OCI-LY3 (cell line): ENCODE results near the gene CNTFR.

Experiments used
- H2AFZ ChIP-seq: fragments of 200-600, 300-600 bp; shearing (Covaris generic); 2 replicates; pipeline ENCODE4 v1.6.0; 2014; ENCODE audit warnings: antibody characterized with exemption, low read depth, low read length
- H3K27ac ChIP-seq: fragments of 200-600, 300-600 bp; sonication (generic); 2 replicates; pipeline ENCODE4 v1.5.1; 2014; ENCODE audit warnings: mild to moderate bottlenecking, low read length, moderate library complexity, mixed read lengths
- H3K27me3 ChIP-seq: fragments of 200-600, 300-600 bp; sonication (generic); 2 replicates; pipeline ENCODE4 v1.6.1; 2014; ENCODE audit warnings: low read depth, low read length, mixed read lengths
- H3K36me3 ChIP-seq: fragments of 200-600, 300-600 bp; sonication (generic); replicated peaks from 2 replicates; pipeline ENCODE3; 2014; ENCODE audit warnings: low read depth, low read length, mixed read lengths
- H3K4me1 ChIP-seq: fragments of 300-600, 200-600 bp; sonication (generic); 2 replicates; pipeline ENCODE4 v1.6.1; 2014; ENCODE audit warnings: low read length, mixed read lengths
- H3K4me2 ChIP-seq: fragments of 200-600, 300-600 bp; sonication (generic); 2 replicates; pipeline ENCODE4 v1.6.1; 2014; ENCODE audit warnings: low read length, mixed read lengths
- H3K4me3 ChIP-seq: fragments of 300-600, 200-600 bp; sonication (generic); 2 replicates; pipeline ENCODE4 v1.5.1; 2014; ENCODE audit warnings: antibody characterized with exemption, mild to moderate bottlenecking, low read length, moderate library complexity
- H3K79me2 ChIP-seq: fragments of 300-600, 200-600 bp; shearing (Covaris generic); 2 replicates; pipeline ENCODE4 v1.6.1; 2014; ENCODE audit warnings: mild to moderate bottlenecking, low read length, mixed read lengths
- H3K9ac ChIP-seq: fragments of 300-600, 200-600 bp; shearing (Covaris generic); 2 replicates; pipeline ENCODE4 v1.6.0; 2014; ENCODE audit warnings: mild to moderate bottlenecking, low read length, moderate library complexity
- H3K9me3 ChIP-seq: fragments of 200-600, 300-600 bp; shearing (Covaris generic); 2 replicates; pipeline ENCODE4 v1.6.1; 2014; ENCODE audit warnings: low read length, mixed read lengths; ENCODE audit not compliant: insufficient read depth
- H4K20me1 ChIP-seq: fragments of 200-600, 300-600 bp; sonication (generic); 2 replicates; pipeline ENCODE4 v1.6.1; 2016; ENCODE audit warnings: low read length, mixed read lengths; ENCODE audit not compliant: insufficient read depth
- CTCF ChIP-seq: fragments of 200-600, 300-600 bp; sonication (generic); IDR thresholded peaks from 2 replicates; pipeline ENCODE4 v1.5.1; 2014; ENCODE audit warnings: antibody characterized with exemption, low read length, low read depth
- EZH2phosphoT487 ChIP-seq: fragments of 200-600 bp; shearing (Covaris generic); IDR thresholded peaks from 2 replicates; pipeline ENCODE4 v1.6.1; 2018; ENCODE audit warnings: antibody characterized with exemption, mixed run types, low read depth

Gene CNTFR

GRCh38 chr9:34603610-34604231 lies 14.2 kb upstream of the CNTFR start:
- no peak overlapping the region for H3K4me2 ChIP-seq
- no peak overlapping the region for H2AFZ ChIP-seq
- TF ChIP-seq CTCF (peak; percentile 97), EZH2phosphoT487 (no peak)
- H3K79me2 ChIP-seq = no peaks in the 10 kb centered on the region
- no peak overlapping the region for H3K4me3 ChIP-seq
- no peak overlapping the region for H3K9ac ChIP-seq
- no peaks in the 10 kb centered on the region for H3K4me1 ChIP-seq
- no peak overlapping the region for H3K27ac ChIP-seq
- H4K20me1 ChIP-seq = no peaks in the 10 kb centered on the region
- no peaks in the 10 kb centered on the region for H3K9me3 ChIP-seq
- peaks cover 8% of the 10 kb centered on the region; the same call in 1 of the 2 replicates for H3K27me3 ChIP-seq
- H3K36me3 ChIP-seq = no peaks in the 10 kb centered on the region

DNA sequence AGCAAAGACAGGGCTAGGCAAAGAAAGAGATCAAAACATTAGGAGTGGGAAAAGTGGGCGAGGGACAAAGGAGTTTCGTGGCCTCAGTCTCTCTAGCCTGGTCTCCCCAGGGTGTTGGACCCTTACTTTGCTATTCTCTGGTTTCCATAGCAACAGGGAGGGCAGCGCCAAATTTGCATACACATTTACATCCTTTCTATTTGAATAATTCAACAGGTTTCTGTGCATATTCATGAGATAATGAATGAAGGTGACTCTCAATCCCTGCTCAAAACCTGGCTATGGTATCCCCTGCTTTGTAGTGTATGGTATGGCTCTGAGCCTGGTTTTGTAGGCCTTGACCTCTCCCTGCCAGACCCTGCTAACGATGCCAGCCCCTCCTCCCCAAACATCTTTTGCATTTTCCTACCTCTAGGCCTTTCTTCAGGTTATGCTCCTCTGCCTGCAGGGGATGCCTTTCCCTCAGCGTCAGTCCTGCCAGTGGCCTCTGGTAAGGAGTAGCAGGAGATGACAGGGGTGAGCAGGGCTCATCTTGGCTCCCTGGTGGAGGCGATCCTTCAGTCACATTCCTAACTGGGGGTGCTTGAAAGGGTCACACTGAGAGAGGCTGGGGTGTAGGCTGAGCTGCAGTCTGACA lies 12.5 kb upstream of the CNTFR start:
- no peaks in the 10 kb centered on the region for H3K9me3 ChIP-seq
- H3K4me2 ChIP-seq = no peak overlapping the region
- no peak overlapping the region for H3K9ac ChIP-seq
- no peaks in the 10 kb centered on the region for H4K20me1 ChIP-seq
- TF ChIP-seq CTCF (no peak), EZH2phosphoT487 (no peak)
- H2AFZ ChIP-seq = no peak overlapping the region
- H3K4me3 ChIP-seq = no peak overlapping the region
- H3K27ac ChIP-seq = no peak overlapping the region
- H3K4me1 ChIP-seq = no peaks in the 10 kb centered on the region
- H3K36me3 ChIP-seq = no peaks in the 10 kb centered on the region
- H3K27me3 ChIP-seq = peaks cover 8% of the 10 kb centered on the region
- no peaks in the 10 kb centered on the region for H3K79me2 ChIP-seq

GRCh38 chr9:34600908-34601307 lies 11.4 kb upstream of the CNTFR start:
- Histone ChIP-seq H3K27ac (no peak overlapping the region), H3K9ac (no peak overlapping the region), H3K79me2 (no peaks in the 10 kb centered on the region), H3K4me1 (no peaks in the 10 kb centered on the region), H2AFZ (no peak overlapping the region), H3K4me3 (no peak overlapping the region), H3K27me3 (peaks cover 8% of the 10 kb centered on the region), H4K20me1 (no peaks in the 10 kb centered on the region), H3K9me3 (no peaks in the 10 kb centered on the region), H3K36me3 (no peaks in the 10 kb centered on the region), H3K4me2 (no peak overlapping the region)
- TF ChIP-seq CTCF = no peak
- TF ChIP-seq EZH2phosphoT487 = no peak

- no peak overlapping the region for H3K4me2 ChIP-seq
- H3K79me2 ChIP-seq = no peaks in the 10 kb centered on the region
- no peaks in the 10 kb centered on the region for H3K9me3 ChIP-seq
- H3K36me3 ChIP-seq = no peaks in the 10 kb centered on the region
- no peak for TF ChIP-seq EZH2phosphoT487
- no peak for TF ChIP-seq CTCF
- no peaks in the 10 kb centered on the region for H3K4me1 ChIP-seq
- H3K27me3 ChIP-seq = no peaks in the 10 kb centered on the region; the same call in 1 of the 2 replicates
- no peak overlapping the region for H3K4me3 ChIP-seq
- H4K20me1 ChIP-seq = no peaks in the 10 kb centered on the region
- no peak overlapping the region for H3K9ac ChIP-seq
- H2AFZ ChIP-seq = no peak overlapping the region
- H3K27ac ChIP-seq = no peak overlapping the region
Observed at GRCh38 chr9:34599546-34599945, 10.0 kb upstream of the CNTFR start.
